Astrocyte of the hippocampus (primary cell): ENCODE results near the gene KIF5A.

Experiments
- DNase-seq: peaks from one replicate; pipeline ENCODE4 v3.0.0; 2011; ENCODE audit warnings: low read depth, low spot score

KIF5A gene

GRCh38 chr12:57520053-57520818, 29.6 kb upstream of the KIF5A start, which contains the start of gene DDIT3:
DDIT3 (minus strand) TSS chr12:57520514; CDS start chr12:57517406, 3,108 bp downstream.
- peak; percentile 100 for DNase-seq

GRCh38 chr12:57521525-57522010, 28.3 kb upstream of the KIF5A start:
- peak; percentile 68 for DNase-seq

GRCh38 chr12:57522011-57522886, 27.6 kb upstream of the KIF5A start, which contains the start of gene MBD6:
MBD6 (plus strand) TSS chr12:57522824; CDS start chr12:57524304, 1,480 bp downstream.
- DNase-seq, result peak; percentile 97

GRCh38 chr12:57522887-57523705, 26.7 kb upstream of the KIF5A start:
- peak; percentile 76 for DNase-seq

- no peak for DNase-seq
These were observed 25.9 kb upstream of the KIF5A start for GRCh38 chr12:57523706-57524614.

- DNase-seq, result no peak
These were observed 24.8 kb upstream of the KIF5A start for GRCh38 chr12:57524814-57525614.

- no peak for DNase-seq
These were observed 24.0 kb upstream of the KIF5A start for GRCh38 chr12:57525615-57526383.

- no peak for DNase-seq
These were observed 23.2 kb upstream of the KIF5A start for GRCh38 chr12:57526477-57527126.

- DNase-seq, result no peak
These were observed 22.7 kb upstream of the KIF5A start for GRCh38 chr12:57527184-57527583.

- DNase-seq, result no peak
These were observed 21.7 kb upstream of the KIF5A start for GRCh38 chr12:57528176-57528575.

GRCh38 chr12:57528831-57529555, 20.9 kb upstream of the KIF5A start:
- DNase-seq, result no peak

- no peak for DNase-seq
These were observed 20.0 kb upstream of the KIF5A start for GRCh38 chr12:57529831-57530230.

GRCh38 chr12:57530396-57531142, 19.3 kb upstream of the KIF5A start:
- DNase-seq, result no peak

GRCh38 chr12:57531836-57532235, 18.0 kb upstream of the KIF5A start:
- DNase-seq, result no peak

GRCh38 chr12:57533108-57533507, 16.7 kb upstream of the KIF5A start:
- no peak for DNase-seq

GRCh38 chr12:57534250-57534649, 15.6 kb upstream of the KIF5A start:
- DNase-seq, result no peak

- no peak for DNase-seq
These were observed 14.8 kb upstream of the KIF5A start for GRCh38 chr12:57534991-57535543.
